Keratinocyte (primary cell): ENCODE data around the gene KCNH2.

Source experiments
- EZH2 ChIP-seq: IDR thresholded peaks from one replicate; pipeline ENCODE4 v1.6.1; 2012; ENCODE audit warnings: inconsistent platforms, mild to moderate bottlenecking, low read length, moderate library complexity
- TF ChIP-seq, protein P1 (sequence below), 3 experiments: IDR thresholded peaks in 1 of 3; conservative IDR thresholded peaks in 1 of 3; optimal IDR thresholded peaks in 1 of 3; 2 replicates in 2 of 3; 3 replicates in 1 of 3; pipeline versions ENCODE3 to v1.5.1; 2011; ENCODE audit warnings: low read length in 3 of 3, mild to moderate bottlenecking in 3 of 3, moderate library complexity in 2 of 3, control low read depth in 1 of 3, inconsistent platforms in 1 of 3; ENCODE audit not compliant: insufficient read depth in 2 of 3; ENCODE audit errors: extremely low read depth in 1 of 3

DNA sequence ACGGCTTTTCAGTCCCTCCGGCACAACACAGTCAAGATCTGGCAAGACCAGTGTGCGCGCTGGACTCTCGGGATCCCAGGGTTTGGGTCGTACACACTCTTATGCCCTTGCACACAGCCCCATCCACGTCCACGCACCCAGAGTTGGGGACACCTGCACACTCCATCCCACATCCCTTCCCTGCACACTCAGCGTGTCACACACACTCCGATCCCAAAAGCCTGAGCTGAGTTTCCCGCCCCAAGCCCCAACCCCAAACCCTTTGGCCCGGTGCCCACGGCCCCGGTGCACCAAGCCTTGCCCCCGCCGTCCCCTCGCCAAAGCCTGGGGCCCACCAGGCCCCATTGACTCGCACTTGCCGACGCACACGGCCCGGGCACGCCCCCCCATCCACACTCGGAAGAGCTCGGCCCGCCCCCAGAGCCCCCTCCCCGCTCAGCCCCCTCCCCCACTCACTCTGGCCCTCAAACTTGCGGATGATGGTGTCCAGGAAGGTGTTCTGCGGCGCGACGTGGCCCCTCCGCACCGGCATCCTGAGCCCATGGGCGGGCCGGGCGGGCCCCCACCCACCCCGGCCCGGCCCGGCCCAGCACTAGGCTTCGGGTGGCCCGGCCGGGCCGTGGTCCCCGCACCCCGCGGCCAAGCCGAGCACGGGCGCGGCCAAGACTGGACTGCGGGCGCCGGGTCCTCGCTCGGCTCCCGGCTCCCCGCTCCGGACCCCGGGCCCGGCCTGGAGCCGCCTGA, 567 bp downstream of the KCNH2 start:
- TF ChIP-seq, protein P1, sequence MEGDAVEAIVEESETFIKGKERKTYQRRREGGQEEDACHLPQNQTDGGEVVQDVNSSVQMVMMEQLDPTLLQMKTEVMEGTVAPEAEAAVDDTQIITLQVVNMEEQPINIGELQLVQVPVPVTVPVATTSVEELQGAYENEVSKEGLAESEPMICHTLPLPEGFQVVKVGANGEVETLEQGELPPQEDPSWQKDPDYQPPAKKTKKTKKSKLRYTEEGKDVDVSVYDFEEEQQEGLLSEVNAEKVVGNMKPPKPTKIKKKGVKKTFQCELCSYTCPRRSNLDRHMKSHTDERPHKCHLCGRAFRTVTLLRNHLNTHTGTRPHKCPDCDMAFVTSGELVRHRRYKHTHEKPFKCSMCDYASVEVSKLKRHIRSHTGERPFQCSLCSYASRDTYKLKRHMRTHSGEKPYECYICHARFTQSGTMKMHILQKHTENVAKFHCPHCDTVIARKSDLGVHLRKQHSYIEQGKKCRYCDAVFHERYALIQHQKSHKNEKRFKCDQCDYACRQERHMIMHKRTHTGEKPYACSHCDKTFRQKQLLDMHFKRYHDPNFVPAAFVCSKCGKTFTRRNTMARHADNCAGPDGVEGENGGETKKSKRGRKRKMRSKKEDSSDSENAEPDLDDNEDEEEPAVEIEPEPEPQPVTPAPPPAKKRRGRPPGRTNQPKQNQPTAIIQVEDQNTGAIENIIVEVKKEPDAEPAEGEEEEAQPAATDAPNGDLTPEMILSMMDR (optimal IDR thresholded peaks at IDR 0.05 in 1 of 3, IDR thresholded peaks at IDR 0.05 in 1 of 3, conservative IDR thresholded peaks at IDR 0.05 in 1 of 3; ENCODE audit: extremely low read depth in 1 of 3, insufficient read depth in 2 of 3, low read length in 3 of 3) = no peak
- TF ChIP-seq EZH2 = peak; percentile 92
